ENCODE measurements around the gene EGFL6. TPM values are rescaled to one million over a fixed set of nuclear protein-coding genes. Genes with fewer than 3 reads are reported as not detected.
"Not testable (repeated sequence)": the region's sequence is repeated elsewhere in the genome, so short reads cannot be mapped to it uniquely, and the experiment has no call there.

Gene EGFL6
- total RNA-seq, 1 donor from 2014 or later: not detected

DNA sequence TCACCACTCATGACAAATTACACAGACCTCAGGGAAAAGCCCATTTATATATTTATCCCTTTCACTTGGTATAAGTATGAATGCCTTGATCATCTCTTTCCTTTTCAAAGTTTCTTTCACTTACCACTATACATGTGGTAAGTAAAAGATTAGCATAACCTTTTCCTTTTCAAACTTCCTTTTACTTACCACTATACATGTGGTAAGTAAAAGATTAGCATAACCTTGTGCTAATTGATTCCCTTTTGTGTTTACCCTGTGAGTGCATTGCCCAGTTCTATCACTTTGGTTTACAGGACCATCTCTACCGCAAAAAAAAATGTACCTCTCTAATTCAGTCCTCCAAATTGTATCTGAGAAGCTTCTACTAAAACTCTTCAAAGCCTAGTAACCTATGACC, 50.8 kb downstream of the EGFL6 start:
- H3K27ac Mint-ChIP-seq (ENCODE audit: unreplicated experiment): no peak overlapping the region
- peaks cover 4% of the 10 kb centered on the region for H3K4me1 Mint-ChIP-seq (ENCODE audit: low read depth)

DNA sequence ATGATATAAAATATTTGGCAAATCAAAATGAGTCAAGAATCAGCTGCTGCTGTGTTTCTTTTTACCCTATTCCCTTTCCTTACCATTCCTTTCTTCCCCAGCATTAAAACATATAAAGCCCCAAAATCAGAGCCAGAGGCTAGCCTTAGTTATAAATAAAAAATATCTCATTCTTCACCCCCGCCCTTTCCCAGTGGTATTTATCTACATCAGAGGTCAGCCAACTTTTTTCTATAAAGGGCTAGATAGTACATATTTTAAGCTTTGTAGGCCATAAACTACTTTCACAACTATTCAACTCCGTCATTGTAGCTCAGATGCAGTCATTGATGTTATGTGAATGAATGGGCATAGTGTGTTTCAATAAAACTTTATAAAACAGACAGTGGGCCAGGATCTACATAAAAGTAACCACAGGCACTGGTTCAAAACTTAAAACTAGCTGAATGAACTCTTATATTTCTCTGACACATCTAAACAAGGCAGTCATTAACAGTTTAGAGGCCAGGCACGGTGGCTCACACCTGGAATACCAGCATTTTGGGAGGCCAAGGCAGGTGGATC, 53.1 kb downstream of the EGFL6 start:
- DNase-seq (ENCODE audit: low spot score): no peak
- H3K9me3 Mint-ChIP-seq (ENCODE audit: low read depth): peaks cover 16% of the 10 kb centered on the region

More for the DNA sequence above, 50.8 kb downstream of the EGFL6 start:
- H3K9me3 Mint-ChIP-seq (ENCODE audit: low read depth): peaks cover 16% of the 10 kb centered on the region
- no peak overlapping the region for H3K4me3 Mint-ChIP-seq (ENCODE audit: unreplicated experiment)
- DNase-seq (ENCODE audit: low spot score): no peak
- peaks cover 8% of the 10 kb centered on the region for H3K27me3 Mint-ChIP-seq (ENCODE audit: low read depth)
- TF ChIP-seq, protein P1, sequence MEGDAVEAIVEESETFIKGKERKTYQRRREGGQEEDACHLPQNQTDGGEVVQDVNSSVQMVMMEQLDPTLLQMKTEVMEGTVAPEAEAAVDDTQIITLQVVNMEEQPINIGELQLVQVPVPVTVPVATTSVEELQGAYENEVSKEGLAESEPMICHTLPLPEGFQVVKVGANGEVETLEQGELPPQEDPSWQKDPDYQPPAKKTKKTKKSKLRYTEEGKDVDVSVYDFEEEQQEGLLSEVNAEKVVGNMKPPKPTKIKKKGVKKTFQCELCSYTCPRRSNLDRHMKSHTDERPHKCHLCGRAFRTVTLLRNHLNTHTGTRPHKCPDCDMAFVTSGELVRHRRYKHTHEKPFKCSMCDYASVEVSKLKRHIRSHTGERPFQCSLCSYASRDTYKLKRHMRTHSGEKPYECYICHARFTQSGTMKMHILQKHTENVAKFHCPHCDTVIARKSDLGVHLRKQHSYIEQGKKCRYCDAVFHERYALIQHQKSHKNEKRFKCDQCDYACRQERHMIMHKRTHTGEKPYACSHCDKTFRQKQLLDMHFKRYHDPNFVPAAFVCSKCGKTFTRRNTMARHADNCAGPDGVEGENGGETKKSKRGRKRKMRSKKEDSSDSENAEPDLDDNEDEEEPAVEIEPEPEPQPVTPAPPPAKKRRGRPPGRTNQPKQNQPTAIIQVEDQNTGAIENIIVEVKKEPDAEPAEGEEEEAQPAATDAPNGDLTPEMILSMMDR (IDR thresholded peaks at IDR 0.05): no peak
- H3K36me3 Mint-ChIP-seq (ENCODE audit: low read depth): no peaks in the 10 kb centered on the region

DNA sequence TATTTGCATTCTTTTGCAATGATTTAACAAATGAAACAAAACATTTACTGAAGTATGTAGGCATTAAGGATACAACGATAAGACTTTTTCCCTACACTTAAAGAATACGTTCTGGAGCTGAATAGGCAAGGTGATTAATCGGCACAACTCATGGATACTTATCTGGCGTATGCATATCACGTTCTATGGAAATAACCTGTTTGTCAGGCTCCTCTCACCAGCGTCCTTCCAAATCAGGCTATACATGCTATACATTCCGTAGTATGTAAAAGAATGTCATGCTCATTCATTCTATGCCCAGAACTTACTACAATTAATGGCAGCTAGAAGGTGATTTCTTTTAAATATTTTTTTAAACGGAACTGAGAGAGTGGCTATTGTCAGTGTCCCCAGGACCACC, 57.9 kb downstream of the EGFL6 start:
- Mint-ChIP-seq H3K9me3 (ENCODE audit: low read depth) (peaks cover 13% of the 10 kb centered on the region), H3K27me3 (ENCODE audit: low read depth) (peaks cover 6% of the 10 kb centered on the region), H3K36me3 (ENCODE audit: low read depth) (peaks cover 1% of the 10 kb centered on the region), H3K27ac (ENCODE audit: unreplicated experiment) (no peak overlapping the region), H3K4me1 (ENCODE audit: low read depth) (peaks cover 3% of the 10 kb centered on the region), H3K4me3 (ENCODE audit: unreplicated experiment) (no peak overlapping the region)
- DNase-seq (ENCODE audit: low spot score): no peak
- TF ChIP-seq, protein P1 (IDR thresholded peaks at IDR 0.05): no peak

More for the DNA sequence above, 53.1 kb downstream of the EGFL6 start:
- Mint-ChIP-seq H3K27ac (ENCODE audit: unreplicated experiment) (no peak overlapping the region), H3K4me3 (ENCODE audit: unreplicated experiment) (no peak overlapping the region), H3K27me3 (ENCODE audit: low read depth) (peaks cover 8% of the 10 kb centered on the region), H3K4me1 (ENCODE audit: low read depth) (peaks cover 4% of the 10 kb centered on the region), H3K36me3 (ENCODE audit: low read depth) (no peaks in the 10 kb centered on the region)
- TF ChIP-seq, protein P1 (IDR thresholded peaks at IDR 0.05): no peak

DNA sequence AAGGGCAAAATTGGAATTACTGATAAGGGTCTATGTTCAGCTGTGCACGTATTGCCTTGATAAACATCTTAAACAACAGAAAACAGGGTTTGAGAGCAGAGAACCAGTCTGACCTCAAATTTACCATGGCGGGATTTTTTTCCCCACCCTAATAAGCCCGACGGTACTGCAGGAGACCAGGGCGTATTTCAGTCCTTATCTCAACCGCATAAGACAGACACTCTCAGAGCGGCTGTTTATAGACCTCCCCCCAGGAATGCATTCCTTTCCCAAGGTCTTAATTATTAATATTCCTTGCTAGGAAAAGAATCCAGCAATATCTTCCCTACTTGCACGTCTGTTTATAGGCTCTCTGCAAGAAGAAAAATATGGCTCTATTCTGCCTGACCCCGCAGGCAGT, 67.8 kb downstream of the EGFL6 start:
- not testable (repeated sequence) for H3K27ac Mint-ChIP-seq (ENCODE audit: unreplicated experiment); H3K36me3 Mint-ChIP-seq (ENCODE audit: low read depth); H3K4me1 Mint-ChIP-seq (ENCODE audit: low read depth); H3K27me3 Mint-ChIP-seq (ENCODE audit: low read depth); H3K4me3 Mint-ChIP-seq (ENCODE audit: unreplicated experiment); DNase-seq (ENCODE audit: low spot score)
- H3K9me3 Mint-ChIP-seq (ENCODE audit: low read depth): peaks cover 26% of the 10 kb centered on the region

DNA sequence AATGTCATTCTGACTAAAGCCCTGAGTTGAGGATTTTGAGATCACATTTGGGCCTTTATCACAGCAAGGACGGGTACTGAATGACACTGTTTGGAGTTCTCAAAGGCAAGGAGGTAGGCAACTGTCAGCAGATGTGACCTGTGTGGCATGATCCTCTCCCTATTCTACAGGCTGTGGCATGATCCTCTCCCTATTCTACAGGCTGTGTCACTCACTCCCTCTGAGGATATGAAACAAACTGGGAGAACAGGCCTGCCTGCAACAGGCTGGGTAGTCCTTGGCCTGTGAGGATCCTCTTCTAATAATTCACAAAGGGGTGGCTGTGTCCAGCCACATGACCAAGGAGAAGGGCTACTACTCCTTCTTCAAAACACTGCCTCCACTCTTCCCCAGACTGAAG, 68.6 kb downstream of the EGFL6 start:
- TF ChIP-seq, protein P1 (IDR thresholded peaks at IDR 0.05): no peak
- Mint-ChIP-seq H3K9me3 (ENCODE audit: low read depth) (peaks cover 26% of the 10 kb centered on the region), H3K4me3 (ENCODE audit: unreplicated experiment) (no peak overlapping the region), H3K27ac (ENCODE audit: unreplicated experiment) (no peak overlapping the region), H3K4me1 (ENCODE audit: low read depth) (peaks cover 6% of the 10 kb centered on the region), H3K27me3 (ENCODE audit: low read depth) (no peaks in the 10 kb centered on the region), H3K36me3 (ENCODE audit: low read depth) (no peaks in the 10 kb centered on the region)
- DNase-seq (ENCODE audit: low spot score): no peak

DNA sequence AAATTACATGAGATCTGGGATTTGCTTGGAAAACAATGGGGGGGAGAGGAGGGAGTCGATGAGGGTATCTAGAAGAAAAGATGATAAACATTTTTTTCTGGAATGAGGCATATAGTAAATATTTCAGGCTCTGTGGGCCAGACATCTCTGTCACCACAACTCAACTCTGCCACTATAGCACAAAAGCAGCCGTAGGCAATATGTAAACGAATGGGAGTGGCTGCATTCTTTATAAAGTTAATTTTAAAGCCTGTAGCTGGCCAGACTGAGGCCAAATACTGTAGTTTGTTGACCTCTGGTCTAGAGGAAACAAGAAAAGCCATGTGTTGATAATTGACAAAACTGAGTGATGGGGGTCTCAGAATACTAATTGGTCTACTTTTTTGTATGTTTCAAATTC, 69.4 kb downstream of the EGFL6 start:
- Mint-ChIP-seq H3K4me1 (ENCODE audit: low read depth) (peaks cover 6% of the 10 kb centered on the region), H3K27ac (ENCODE audit: unreplicated experiment) (no peak overlapping the region), H3K27me3 (ENCODE audit: low read depth) (no peaks in the 10 kb centered on the region), H3K9me3 (ENCODE audit: low read depth) (peaks cover 26% of the 10 kb centered on the region), H3K36me3 (ENCODE audit: low read depth) (no peaks in the 10 kb centered on the region), H3K4me3 (ENCODE audit: unreplicated experiment) (no peak overlapping the region)
- no peak for DNase-seq (ENCODE audit: low spot score)
- TF ChIP-seq, protein P1 (IDR thresholded peaks at IDR 0.05): no peak

DNA sequence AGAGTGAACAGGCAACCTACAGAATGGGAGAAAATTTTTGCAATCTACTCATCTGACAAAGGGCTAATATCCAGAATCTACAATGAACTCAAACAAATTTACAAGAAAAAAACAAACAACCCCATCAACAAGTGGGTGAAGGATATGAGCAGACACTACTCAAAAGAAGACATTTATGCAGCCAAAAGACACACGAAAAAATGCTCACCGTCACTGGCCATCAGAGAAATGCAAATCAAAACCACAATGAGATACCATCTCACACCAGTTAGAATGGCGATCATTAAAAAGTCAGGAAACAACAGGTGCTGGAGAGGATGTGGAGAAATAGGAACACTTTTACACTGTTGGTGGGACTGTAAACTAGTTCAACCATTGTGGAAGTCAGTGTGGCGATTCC, 72.3 kb downstream of the EGFL6 start:
- H3K4me1 Mint-ChIP-seq (ENCODE audit: low read depth): peaks cover 13% of the 10 kb centered on the region
- DNase-seq (ENCODE audit: low spot score); H3K27me3 Mint-ChIP-seq (ENCODE audit: low read depth); H3K4me3 Mint-ChIP-seq (ENCODE audit: unreplicated experiment); H3K27ac Mint-ChIP-seq (ENCODE audit: unreplicated experiment); H3K36me3 Mint-ChIP-seq (ENCODE audit: low read depth): not testable (repeated sequence)
- H3K9me3 Mint-ChIP-seq (ENCODE audit: low read depth): peaks cover 17% of the 10 kb centered on the region
